ENCODE data around the gene DRD2.

Gene DRD2

GRCh38 chr11:113397212-113397611 lies 78.0 kb downstream of the DRD2 start:
- no peak for FAIRE-seq

GRCh38 chr11:113396690-113397089 lies 78.5 kb downstream of the DRD2 start:
- no peak for FAIRE-seq

- no peak for FAIRE-seq
These were observed 79.3 kb downstream of the DRD2 start for GRCh38 chr11:113395782-113396336.

- FAIRE-seq = no peak
These were observed 80.3 kb downstream of the DRD2 start for GRCh38 chr11:113394919-113395318.

- FAIRE-seq = no peak
These were observed 81.7 kb downstream of the DRD2 start for GRCh38 chr11:113393501-113393985.

- FAIRE-seq = no peak
These were observed 82.8 kb downstream of the DRD2 start for GRCh38 chr11:113392236-113392921.

GRCh38 chr11:113389272-113389671 lies 85.9 kb downstream of the DRD2 start:
- no peak for FAIRE-seq

- FAIRE-seq = no peak
These were observed 87.5 kb downstream of the DRD2 start, which contains the start of gene ANKK1 for GRCh38 chr11:113387605-113388211. ANKK1 (plus strand) TSS chr11:113387779; CDS start chr11:113387885, 106 bp downstream.

GRCh38 chr11:113386866-113387265 lies 88.3 kb downstream of the DRD2 start:
- no peak for FAIRE-seq

- FAIRE-seq = no peak
These were observed 89.4 kb downstream of the DRD2 start for GRCh38 chr11:113385749-113386148.

- no peak for FAIRE-seq
These were observed 90.6 kb downstream of the DRD2 start for GRCh38 chr11:113384551-113384950.

GRCh38 chr11:113382121-113382520 lies 93.1 kb downstream of the DRD2 start:
- no peak for FAIRE-seq

- FAIRE-seq = no peak
These were observed 96.5 kb downstream of the DRD2 start for GRCh38 chr11:113378692-113379091.

GRCh38 chr11:113377681-113378412 lies 97.4 kb downstream of the DRD2 start:
- no peak for FAIRE-seq

GRCh38 chr11:113376156-113376555 lies 99.0 kb downstream of the DRD2 start:
- FAIRE-seq = no peak

- FAIRE-seq = no peak
These were observed 99.8 kb downstream of the DRD2 start for GRCh38 chr11:113375402-113375801.

GRCh38 chr11:113373981-113374560 lies 101.1 kb downstream of the DRD2 start:
- no peak for FAIRE-seq

- FAIRE-seq = no peak
These were observed 101.9 kb downstream of the DRD2 start for GRCh38 chr11:113373306-113373705.

GRCh38 chr11:113372309-113372708 lies 102.9 kb downstream of the DRD2 start:
- no peak for FAIRE-seq

GRCh38 chr11:113370634-113371033 lies 104.6 kb downstream of the DRD2 start:
- no peak for FAIRE-seq

GRCh38 chr11:113369411-113369810 lies 105.8 kb downstream of the DRD2 start:
- FAIRE-seq = no peak

- FAIRE-seq = no peak
These were observed 109.3 kb downstream of the DRD2 start for GRCh38 chr11:113365895-113366294.

Measured in endometrium (tissue), 2 donors.